HG03175 (cell line): ENCODE data around the gene DOK7.

Source experiments
- ATAC-seq: cut with Tn5 transposase; IDR thresholded peaks from one replicate; pipeline ENCODE4 v1.9.1; 2021; ENCODE audit warnings: mild to moderate bottlenecking, moderate library complexity; ENCODE audit not compliant: unreplicated experiment

DOK7 gene

GRCh38 chr4:3462321-3462789 is 751 bp upstream of the DOK7 start:
- no peak for ATAC-seq

DNA sequence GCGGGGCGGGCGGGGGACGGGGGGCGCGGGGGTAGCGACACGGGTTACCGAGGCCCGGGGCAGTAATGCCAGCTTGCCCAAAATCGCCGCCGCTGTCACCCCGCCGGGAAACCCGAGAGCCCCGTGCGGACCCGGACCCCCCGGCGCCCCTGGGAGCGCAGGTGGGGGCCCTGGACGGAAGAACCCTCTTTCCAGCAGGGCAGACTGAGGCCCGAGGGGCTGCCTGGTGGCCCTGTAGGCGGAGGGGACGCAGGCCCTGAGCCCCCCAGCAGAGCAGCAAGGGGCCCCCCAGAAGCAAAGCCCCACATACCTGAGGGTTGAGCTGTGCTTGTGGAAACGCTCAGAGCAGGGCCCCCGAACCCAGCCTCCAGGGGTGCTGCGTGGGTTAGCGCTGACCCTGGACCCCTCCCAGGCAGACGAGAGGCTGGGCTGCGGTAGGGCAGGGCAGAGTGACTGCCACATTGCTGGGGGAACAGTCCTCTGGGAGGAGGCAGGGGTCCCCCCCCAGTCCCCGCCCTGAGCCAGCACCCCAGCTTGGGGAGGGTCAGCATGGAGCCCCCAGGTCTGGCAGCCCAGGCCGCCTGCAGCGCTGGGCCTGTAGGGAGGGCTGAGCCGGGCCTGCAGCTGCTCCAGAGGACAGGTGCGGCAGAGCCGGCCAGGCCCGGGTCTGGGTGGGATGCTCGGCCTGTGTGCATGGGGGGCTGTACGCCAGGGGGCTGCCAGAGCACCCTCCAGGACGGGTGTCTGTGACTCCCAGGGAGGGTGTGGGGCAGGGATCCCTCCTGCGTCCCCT is 646 bp downstream of the DOK7 start:
- no peak for ATAC-seq

DNA sequence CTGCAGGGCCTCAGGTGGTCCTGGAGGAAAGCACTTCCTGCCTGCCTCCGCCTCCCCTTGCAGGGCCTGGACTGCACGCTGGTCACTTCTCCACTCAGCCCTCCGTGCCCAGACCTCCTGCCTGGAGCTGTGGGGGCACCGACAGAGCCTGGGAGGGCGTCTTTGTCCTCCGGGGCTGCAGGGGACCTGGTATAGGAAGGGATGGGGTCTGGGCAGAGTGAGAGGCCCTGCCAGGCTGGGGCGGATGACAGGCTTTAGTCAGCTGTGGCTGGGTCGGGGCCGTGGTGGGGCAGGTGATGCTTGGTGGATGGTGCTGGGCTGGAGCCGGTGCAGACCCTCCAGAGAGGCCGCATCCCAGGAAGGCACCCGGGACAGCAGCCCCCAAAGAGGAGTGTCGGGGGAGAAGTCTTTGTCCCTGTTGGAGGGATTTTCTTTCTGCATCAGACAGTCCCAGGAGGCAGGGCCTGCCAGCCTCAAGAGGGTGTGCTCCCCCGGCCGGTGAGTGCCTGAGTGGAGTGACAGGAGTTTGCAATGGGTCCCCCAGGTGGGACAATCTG is 1.3 kb downstream of the DOK7 start:
- no peak for ATAC-seq

DNA sequence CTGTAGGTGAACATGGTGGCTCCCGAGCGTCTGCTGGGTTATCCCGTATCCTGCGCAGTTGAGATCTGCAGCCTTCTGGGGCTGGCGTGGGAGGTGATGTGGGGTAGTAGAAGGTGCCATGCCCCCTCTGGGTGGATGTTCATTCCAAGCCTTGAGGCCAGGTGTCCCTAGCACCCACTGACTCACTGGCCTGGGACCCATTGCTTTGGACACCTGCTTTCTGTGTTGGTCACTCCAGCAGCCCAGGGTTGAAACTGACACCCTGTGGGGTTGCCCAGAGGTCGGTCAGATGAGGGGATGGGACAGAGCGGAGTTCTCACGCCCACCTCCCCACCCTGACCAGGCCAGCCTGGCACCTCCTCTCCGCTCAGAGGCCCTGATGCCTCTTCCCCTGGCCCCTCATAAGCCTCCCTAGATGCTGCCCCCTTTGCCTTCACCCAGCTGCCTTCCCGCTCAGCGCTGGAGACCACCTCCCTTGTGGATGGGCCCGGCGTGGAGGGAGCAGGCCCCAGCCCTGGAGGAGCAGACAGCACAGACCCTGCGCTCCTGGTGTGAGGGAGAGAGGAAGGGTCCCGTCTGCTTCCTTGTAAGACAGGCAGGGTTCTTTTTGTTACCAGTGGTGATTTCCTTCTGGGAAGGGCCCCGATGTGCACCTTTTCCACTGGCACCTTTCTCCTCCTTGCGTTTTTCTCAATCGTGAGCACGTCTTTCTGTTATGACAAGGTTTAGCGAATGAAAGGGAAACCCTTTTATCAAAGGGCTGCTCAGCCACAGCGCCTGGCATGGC is 2.0 kb downstream of the DOK7 start:
- no peak for ATAC-seq

DNA sequence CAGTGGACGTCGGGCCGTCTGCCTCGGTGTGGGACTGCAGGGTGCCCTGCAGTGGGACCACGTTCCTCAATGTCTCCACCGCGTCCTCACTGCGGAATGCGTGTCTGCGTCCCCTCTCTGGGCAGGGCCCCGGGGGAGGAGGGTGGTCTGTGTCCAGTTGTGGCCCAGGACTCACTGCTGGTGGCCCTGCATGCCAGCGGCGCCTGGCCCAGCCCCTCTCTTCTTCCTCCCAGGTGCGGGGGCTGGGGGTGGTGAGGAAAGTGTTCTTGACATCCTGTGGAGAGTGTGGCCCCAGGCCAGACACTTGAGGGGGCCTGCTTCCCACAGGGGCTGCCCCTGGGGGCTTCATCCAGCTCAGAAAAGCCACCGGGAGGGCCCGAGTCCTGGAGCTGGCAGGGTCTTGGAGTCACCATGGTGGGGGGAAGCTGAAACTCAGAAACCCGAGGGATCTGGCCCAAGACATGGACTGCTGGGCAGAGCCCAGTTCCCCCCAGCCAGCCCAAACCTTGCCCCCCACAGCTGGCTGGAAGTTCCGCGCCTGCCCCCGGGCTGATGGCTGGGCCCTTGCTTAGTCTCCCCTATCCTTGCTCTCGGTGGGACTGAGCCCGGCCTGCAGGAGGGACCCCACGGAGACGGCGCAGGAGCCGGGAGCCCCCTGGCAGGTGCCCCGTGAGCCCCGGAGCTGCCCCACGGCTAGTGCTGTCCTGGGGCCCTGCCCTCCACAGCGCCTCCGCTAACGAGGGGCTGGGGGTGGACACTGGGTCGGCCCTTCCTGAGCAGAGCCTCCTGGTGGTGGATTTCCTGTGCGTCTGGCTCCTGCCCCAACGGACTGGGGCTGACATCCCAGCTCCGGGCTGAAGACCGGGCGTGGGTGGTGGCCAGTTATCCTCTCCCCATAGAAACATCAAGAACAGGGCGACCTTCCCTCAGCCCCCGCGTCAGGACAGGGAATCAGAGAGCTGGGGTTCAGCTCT is 2.9 kb downstream of the DOK7 start:
- no peak for ATAC-seq

GRCh38 chr4:3466691-3467600 is 3.8 kb downstream of the DOK7 start:
- ATAC-seq: no peak

GRCh38 chr4:3467601-3468031 is 4.5 kb downstream of the DOK7 start:
- no peak for ATAC-seq

DNA sequence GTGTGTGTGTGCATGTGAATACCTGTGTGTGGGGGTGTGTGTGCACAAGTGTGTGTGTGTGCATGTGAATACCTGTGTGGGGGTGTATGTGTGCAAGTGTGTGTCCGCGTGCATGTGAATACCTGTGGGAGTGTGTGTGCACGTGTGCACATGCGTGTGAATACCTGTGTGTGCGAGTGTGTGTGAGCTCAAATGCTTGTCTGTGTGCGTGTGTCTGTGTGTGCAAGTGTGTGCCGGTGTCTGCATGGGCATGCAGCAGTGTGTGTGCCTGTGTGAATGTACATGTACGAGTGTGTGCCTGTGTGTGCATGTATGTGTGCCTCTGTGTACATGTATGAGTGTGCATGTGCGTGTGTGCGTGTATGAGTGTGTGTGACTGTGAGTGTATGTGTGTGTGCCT is 5.0 kb downstream of the DOK7 start:
- no peak for ATAC-seq

DNA sequence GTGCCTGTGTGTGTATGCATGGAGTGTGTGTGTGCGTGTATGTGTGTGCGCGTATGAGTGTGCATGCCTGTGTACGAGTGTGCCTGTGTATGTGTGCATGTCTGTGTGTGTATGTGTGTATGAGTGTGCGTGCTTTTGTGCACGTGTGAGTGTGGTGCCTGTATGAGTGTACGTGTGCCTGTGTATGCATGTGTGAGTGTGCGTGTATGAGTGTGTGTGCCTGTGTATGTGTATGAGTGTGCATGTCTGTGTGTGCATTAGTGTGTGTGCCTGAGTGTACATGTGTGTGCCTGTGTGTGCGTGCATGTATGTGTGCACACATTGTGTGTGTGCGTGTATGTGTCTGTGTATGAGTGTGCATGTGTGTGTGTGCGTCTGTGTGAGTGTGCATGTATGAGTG is 5.7 kb downstream of the DOK7 start:
- no peak for ATAC-seq

DNA sequence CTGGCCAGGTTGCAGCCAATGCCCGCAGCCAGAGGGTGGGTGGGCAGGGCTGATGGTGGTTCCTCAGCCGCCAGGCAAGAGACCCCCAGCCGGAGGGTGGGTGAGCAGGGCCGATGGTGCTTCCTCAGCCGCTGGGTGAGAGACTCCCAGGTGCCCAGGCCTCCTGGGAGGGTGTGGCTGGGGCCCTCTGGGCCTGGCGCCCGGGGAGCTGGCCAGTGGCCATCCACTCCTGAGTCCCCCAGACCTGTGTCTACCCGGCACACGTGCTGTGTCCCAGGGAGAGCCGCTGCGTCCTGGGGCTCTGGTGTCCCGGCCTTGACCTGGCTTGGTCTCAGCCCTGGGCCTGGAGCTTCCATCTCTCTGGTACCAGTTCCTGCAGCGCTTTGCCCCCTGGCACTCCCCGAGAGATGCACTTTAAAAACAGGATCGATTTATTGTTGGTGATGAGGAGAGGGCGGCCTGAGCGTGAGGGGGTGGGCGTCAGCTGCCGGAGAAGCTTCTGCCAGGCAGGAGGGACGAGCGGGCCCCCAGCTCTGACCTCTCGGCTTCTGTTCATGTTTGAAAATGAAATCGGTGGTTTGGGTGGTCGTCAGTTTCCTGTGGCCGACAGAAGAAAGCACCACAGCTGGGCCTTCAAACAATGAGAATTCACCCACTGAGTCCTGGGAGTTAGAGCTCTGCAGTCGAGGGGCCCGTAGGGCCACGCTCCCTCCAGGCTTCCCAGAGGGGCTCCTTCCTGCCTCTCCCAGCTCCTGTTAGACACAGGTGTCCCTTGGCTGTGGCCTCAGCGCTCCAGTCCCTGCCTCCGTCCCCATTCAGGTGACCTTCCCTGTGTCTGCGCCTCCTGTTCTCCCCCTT is 6.5 kb downstream of the DOK7 start:
- no peak for ATAC-seq

DNA sequence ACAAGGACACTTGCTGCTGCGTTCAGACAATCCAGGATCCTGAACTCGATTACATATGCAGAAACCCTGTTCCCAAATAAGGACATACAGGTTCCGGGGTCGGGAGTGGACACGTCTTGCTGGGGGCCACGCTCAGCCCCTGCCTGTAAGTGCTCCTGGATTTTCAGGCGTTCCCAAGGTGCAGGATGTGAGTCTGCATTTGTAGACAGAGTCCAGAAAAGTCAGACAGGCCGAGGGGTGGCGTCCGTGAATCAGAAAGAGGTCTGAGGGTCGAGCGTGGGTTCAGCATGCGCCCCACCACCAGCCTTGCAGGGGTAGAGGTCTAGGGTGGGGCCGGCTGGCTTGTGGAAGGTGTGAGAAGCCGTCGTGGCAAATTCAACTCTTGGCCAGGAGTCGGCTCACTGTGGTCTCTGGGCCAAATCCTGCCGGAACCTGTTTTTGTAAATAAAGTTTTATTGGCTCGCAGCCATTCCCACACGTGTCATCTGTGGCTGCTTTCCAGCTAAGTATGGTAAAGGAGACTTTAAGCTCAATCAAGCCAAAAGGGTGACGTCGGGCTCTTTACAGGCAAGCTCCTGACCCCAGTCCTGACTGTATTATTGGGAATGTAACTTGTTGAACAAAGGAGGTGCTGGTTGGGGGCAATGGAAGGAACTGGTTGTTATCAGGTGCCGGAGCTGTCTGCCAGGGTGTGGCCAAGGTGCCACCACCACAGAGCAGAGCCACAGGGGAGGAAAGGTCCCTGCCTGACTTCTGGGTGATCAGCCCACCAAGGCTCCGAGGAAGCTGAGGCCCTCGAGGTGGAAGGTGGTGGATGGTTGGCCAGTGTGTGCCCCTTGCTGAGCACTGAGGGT is 7.4 kb downstream of the DOK7 start:
- no peak for ATAC-seq

- ATAC-seq: no peak
These were observed 8.1 kb downstream of the DOK7 start for GRCh38 chr4:3471098-3471760.

- ATAC-seq: no peak
These were observed 8.8 kb downstream of the DOK7 start for GRCh38 chr4:3471886-3472285.

- ATAC-seq: no peak
These were observed 9.5 kb downstream of the DOK7 start for GRCh38 chr4:3472411-3473141.

- no peak for ATAC-seq
These were observed 10.3 kb downstream of the DOK7 start for GRCh38 chr4:3473181-3473950.
